H9 (cell line): ENCODE results near the gene PLAC9. TPM values are rescaled to one million over a fixed set of nuclear protein-coding genes. Genes with fewer than 3 reads are reported as not detected.

Experiments used
- DNase-seq: peaks from one replicate; pipeline ENCODE4 v3.0.0-alpha.2; 2017
- H2AFZ ChIP-seq: one replicate; pipeline ENCODE4 v1.6.1; 2013; ENCODE audit warnings: mild to moderate bottlenecking, low read length, control low read depth, moderate library complexity
- H2AK5ac ChIP-seq: 2 replicates; pipeline ENCODE4 v1.6.1; 2013; ENCODE audit warnings: low read length, control low read depth, mixed read lengths; ENCODE audit not compliant: insufficient read length
- H2BK120ac ChIP-seq: one replicate; pipeline ENCODE4 v1.6.1; 2013; ENCODE audit warnings: low read depth, mild to moderate bottlenecking, low read length, control low read depth, inconsistent platforms; ENCODE audit not compliant: poor library complexity, severe bottlenecking
- H2BK12ac ChIP-seq: 2 replicates; pipeline ENCODE4 v1.6.1; 2013; ENCODE audit warnings: low read length, control low read depth, mixed read lengths, low read depth; ENCODE audit not compliant: insufficient read length
- H2BK15ac ChIP-seq: 2 replicates; pipeline ENCODE4 v1.6.1; 2013; ENCODE audit warnings: low read depth, low read length, control low read depth
- H2BK20ac ChIP-seq: one replicate; pipeline ENCODE4 v1.6.1; 2013; ENCODE audit warnings: low read depth, mild to moderate bottlenecking, low read length, control low read depth, inconsistent platforms; ENCODE audit not compliant: poor library complexity, severe bottlenecking
- H2BK5ac ChIP-seq: 2 replicates; pipeline ENCODE4 v1.6.1; 2013; ENCODE audit warnings: low read length, control low read depth, mixed read lengths; ENCODE audit not compliant: insufficient read length
- H3K14ac ChIP-seq: 2 replicates; pipeline ENCODE4 v1.6.1; 2013; ENCODE audit warnings: low read length, control low read depth; ENCODE audit not compliant: insufficient read depth
- H3K18ac ChIP-seq: 2 replicates; pipeline ENCODE4 v1.6.1; 2013; ENCODE audit warnings: low read depth, mild to moderate bottlenecking, mixed read lengths, low read length, control low read depth; ENCODE audit not compliant: insufficient read length
- H3K23ac ChIP-seq: 2 replicates; pipeline ENCODE4 v1.6.1; 2013; ENCODE audit warnings: low read length, control low read depth, mixed read lengths, low read depth; ENCODE audit not compliant: insufficient read length
- H3K23me2 ChIP-seq: 2 replicates; pipeline ENCODE4 v1.6.1; 2013; ENCODE audit warnings: low read depth, mild to moderate bottlenecking, mixed read lengths, low read length, control low read depth; ENCODE audit not compliant: insufficient read length, poor library complexity, severe bottlenecking
- H3K27ac ChIP-seq: 2 replicates; pipeline ENCODE4 v1.5.1; 2013; ENCODE audit warnings: low read length, control low read depth, mixed read lengths, low read depth; ENCODE audit not compliant: insufficient read length
- H3K27me3 ChIP-seq: 2 replicates; pipeline ENCODE4 v1.6.1; 2013; ENCODE audit warnings: low read length, control low read depth, inconsistent platforms; ENCODE audit not compliant: insufficient read depth
- H3K4ac ChIP-seq: 2 replicates; pipeline ENCODE4 v1.6.1; 2013; ENCODE audit warnings: low read depth, mild to moderate bottlenecking, control low read depth, inconsistent platforms, low read length, moderate library complexity
- H3K4me1 ChIP-seq: 2 replicates; pipeline ENCODE4 v1.6.1; 2013; ENCODE audit warnings: low read length, control low read depth, inconsistent platforms; ENCODE audit not compliant: insufficient read depth
- H3K4me2 ChIP-seq: 2 replicates; pipeline ENCODE4 v1.6.1; 2013; ENCODE audit warnings: low read length, control low read depth, mixed read lengths; ENCODE audit not compliant: insufficient read length, insufficient read depth
- H3K56ac ChIP-seq: 2 replicates; pipeline ENCODE4 v1.6.1; 2013; ENCODE audit warnings: low read depth, mild to moderate bottlenecking, mixed read lengths, low read length, control low read depth; ENCODE audit not compliant: insufficient read length
- H3K79me1 ChIP-seq: 2 replicates; pipeline ENCODE4 v1.6.1; 2013; ENCODE audit warnings: low read depth, mild to moderate bottlenecking, moderate library complexity, low read length, control low read depth, inconsistent platforms; ENCODE audit not compliant: insufficient read depth, poor library complexity, severe bottlenecking
- H3K79me2 ChIP-seq: 2 replicates; pipeline ENCODE4 v1.6.1; 2013; ENCODE audit warnings: low read length, control low read depth, inconsistent platforms; ENCODE audit not compliant: insufficient read depth
- H3K9ac ChIP-seq: 2 replicates; pipeline ENCODE4 v1.6.1; 2013; ENCODE audit warnings: low read length, control low read depth, mixed read lengths; ENCODE audit not compliant: insufficient read length; ENCODE audit errors: extremely low read depth
- H3K9me3 ChIP-seq: one replicate; pipeline ENCODE4 v1.6.1; 2013; ENCODE audit warnings: low read depth, low read length, inconsistent platforms; ENCODE audit not compliant: control insufficient read depth
- H3T11ph ChIP-seq: one replicate; pipeline ENCODE4 v1.6.1; 2013; ENCODE audit warnings: mild to moderate bottlenecking, low read length, control low read depth, inconsistent platforms
- H4K20me1 ChIP-seq: one replicate; pipeline ENCODE4 v1.6.1; 2013; ENCODE audit not compliant: control insufficient read depth, insufficient read length, insufficient read depth
- H4K5ac ChIP-seq: 2 replicates; pipeline ENCODE4 v1.6.1; 2013; ENCODE audit warnings: low read depth, mild to moderate bottlenecking, mixed read lengths, low read length, control low read depth; ENCODE audit not compliant: insufficient read length
- H4K8ac ChIP-seq: replicated peaks from 2 replicates; pipeline ENCODE4 v1.6.1; 2013; ENCODE audit warnings: low read length, control low read depth, mixed read lengths, low read depth; ENCODE audit not compliant: insufficient read length
- H4K91ac ChIP-seq: 2 replicates; pipeline ENCODE4 v1.6.1; 2013; ENCODE audit warnings: low read depth, mild to moderate bottlenecking, moderate library complexity, mixed read lengths, low read length, control low read depth; ENCODE audit not compliant: insufficient read length
- H3K27ac Mint-ChIP-seq, 3 experiments: 2 replicates in 2 of 3; 3 replicates in 1 of 3; pipeline ENCODE4 v1.8.0; 2020 to 2021; ENCODE audit warnings: mixed read lengths in 3 of 3, mild to moderate bottlenecking in 1 of 3, moderate library complexity in 1 of 3
- H3K27me3 Mint-ChIP-seq: 2 replicates; pipeline ENCODE4 v1.8.0; 2021; ENCODE audit warnings: low read depth, mild to moderate bottlenecking, moderate library complexity, mixed read lengths
- H3K36me3 Mint-ChIP-seq, 3 experiments: 2 replicates in 2 of 3; 3 replicates in 1 of 3; pipeline ENCODE4 v1.8.0; 2020 to 2021; ENCODE audit warnings: low read depth in 3 of 3, mixed read lengths in 3 of 3; ENCODE audit not compliant: insufficient read depth in 1 of 3
- H3K4me1 Mint-ChIP-seq, 2 experiments: 2 replicates each; pipeline ENCODE4 v1.8.0; 2020; ENCODE audit warnings: mixed read lengths in 2 of 2
- H3K4me3 Mint-ChIP-seq, 2 experiments: 2 replicates in 1 of 2; 3 replicates in 1 of 2; pipeline ENCODE4 v1.8.0; 2020 to 2021; ENCODE audit warnings: mild to moderate bottlenecking in 2 of 2, mixed read lengths in 2 of 2, moderate library complexity in 1 of 2
- H3K9me3 Mint-ChIP-seq, 2 experiments: 2 replicates in 1 of 2; 3 replicates in 1 of 2; pipeline ENCODE4 v1.8.0; 2020; ENCODE audit warnings: mild to moderate bottlenecking in 2 of 2, mixed read lengths in 2 of 2, moderate library complexity in 1 of 2
- CTCF ChIP-seq: fragments of 200-600 bp; sonication (generic); conservative IDR thresholded peaks from 3 replicates; pipeline ENCODE4 v1.8.0; 2021; ENCODE audit warnings: antibody characterized with exemption, mild to moderate bottlenecking
- WGBS: extraction: QIAGEN DNeasy Blood & Tissue Kit; methylation state at CpG from one replicate; pipeline ENCODE4 v1.1.7; 2013; ENCODE audit warnings: missing lambda C conversion rate, low lambda C conversion rate, mixed read lengths; ENCODE audit not compliant: insufficient read length; ENCODE audit errors: extremely low coverage; 5-methylcytosine and 5-hydroxymethylcytosine counted together
- total RNA-seq: library from RNA; stranded (reverse); gene quantifications from 2 replicates; pipeline ENCODE4 v1.2.1, GENCODE V29; 2021

Gene PLAC9
- total RNA-seq, 1 experiment from 2014 or later = 4.3 TPM

DNA sequence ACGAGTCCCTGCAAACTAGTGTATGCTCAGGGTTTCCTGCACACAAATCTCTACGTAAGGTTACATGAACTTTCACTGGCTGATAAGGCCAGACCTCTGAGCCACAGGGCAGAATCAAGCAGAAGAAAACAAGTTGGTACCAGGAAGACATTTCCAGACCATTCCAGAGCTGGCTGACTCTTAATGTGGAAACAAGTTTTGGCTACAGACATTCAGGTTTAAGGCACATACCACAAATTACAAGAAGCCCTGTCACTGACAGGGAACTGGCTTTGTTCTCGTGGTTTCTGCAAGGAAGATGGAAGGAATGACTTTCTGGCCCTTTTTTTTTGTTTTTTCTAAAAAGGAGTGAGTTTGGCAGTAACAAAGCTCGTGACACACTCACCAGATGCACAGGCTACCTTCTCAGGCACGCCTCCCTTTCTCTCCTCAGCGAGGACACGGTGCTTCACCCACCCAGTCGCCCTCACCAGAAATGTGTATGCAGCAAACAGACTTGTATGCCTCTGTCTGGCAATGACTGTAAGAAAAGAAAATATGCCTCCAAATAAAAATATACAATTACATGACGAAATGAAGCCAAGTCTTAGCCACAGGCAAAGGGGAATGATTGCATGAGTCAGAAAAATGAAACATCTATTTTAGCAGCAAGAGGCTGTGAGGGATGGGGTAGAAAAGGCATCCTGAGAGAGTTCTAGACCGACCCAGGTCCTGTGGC lies 22.6 kb downstream of the PLAC9 start:
- Histone ChIP-seq H3K23ac (no peak overlapping the region), H2AK5ac (no peak overlapping the region), H3K4me2 (no peak overlapping the region), H3K4me1 (no peaks in the 10 kb centered on the region), H3K18ac (no peak overlapping the region), H3K23me2 (no peaks in the 10 kb centered on the region), H3K27me3 (no peaks in the 10 kb centered on the region; the same call in 1 of the 2 replicates), H3K4ac (no peak overlapping the region), H4K91ac (no peak overlapping the region), H2BK5ac (no peak overlapping the region), H2BK20ac (no peak overlapping the region), H2BK15ac (no peak overlapping the region), H3K79me2 (no peaks in the 10 kb centered on the region), H2AFZ (no peak overlapping the region), H3K14ac (no peak overlapping the region), H2BK12ac (no peak overlapping the region), H3K27ac (no peak overlapping the region), H4K20me1 (no peaks in the 10 kb centered on the region), H4K5ac (no peak overlapping the region), H4K8ac (no peak overlapping the region), H2BK120ac (no peak overlapping the region), H3K56ac (no peak overlapping the region), H3K79me1 (no peaks in the 10 kb centered on the region), H3K9ac (no peak overlapping the region), H3K9me3 (no peaks in the 10 kb centered on the region), H3T11ph (no peak overlapping the region)
- DNase-seq = no peak
- H3K36me3 Mint-ChIP-seq = peaks cover 19 to 44% (median 43%) of the 10 kb centered on the region in 3 experiments
- TF ChIP-seq CTCF = no peak
- H3K27me3 Mint-ChIP-seq = no peaks in the 10 kb centered on the region
- WGBS = no CpG with 5 or more reads among the region's 10 CpGs
- peaks cover 1 to 3% of the 10 kb centered on the region in 2 experiments; a peak in 2 of 5 replicates for H3K9me3 Mint-ChIP-seq
- H3K4me3 Mint-ChIP-seq = no peak overlapping the region
- peaks cover 7 to 13% of the 10 kb centered on the region in 2 experiments; a peak in 3 of 4 replicates for H3K4me1 Mint-ChIP-seq
- H3K27ac Mint-ChIP-seq = peak overlapping the region in 1 of 3 experiments; percentile 6; a peak in 1 of 7 replicates
